BJ (cell line): ENCODE measurements around the gene TEX11. TPM values are rescaled to one million over a fixed set of nuclear protein-coding genes. Genes with fewer than 3 reads are reported as not detected.
"Not testable (repeated sequence)": the region's sequence is repeated elsewhere in the genome, so short reads cannot be mapped to it uniquely, and the experiment has no call there.

Source experiments
- CTCF ChIA-PET: fragments of 350-600 bp; formaldehyde crosslinking; extraction: SDS; loops from one replicate; lab custom pipeline; 2021; ENCODE audit warnings: antibody characterized with exemption, inconsistent platforms; lab: Yijun Ruan, JAX
- POLR2A ChIA-PET: fragments of 300-600 bp; sonication (Branson Sonifier 250); formaldehyde crosslinking; extraction: SDS; loops from one replicate; lab custom pipeline; 2021; ENCODE audit warnings: antibody characterized with exemption; lab: Charles Lee
- DNase-seq: peaks from one replicate; pipeline ENCODE4 v3.0.0-alpha.2; 2011; ENCODE audit warnings: low read depth
- H3K27me3 ChIP-seq: 2 replicates; pipeline ENCODE4 v1.6.0; 2011; ENCODE audit warnings: low read length; ENCODE audit not compliant: control insufficient read depth, insufficient read depth
- H3K36me3 ChIP-seq: 2 replicates; pipeline ENCODE4 v1.5.1; 2011; ENCODE audit warnings: low read length; ENCODE audit not compliant: control insufficient read depth, insufficient read depth
- H3K4me3 ChIP-seq: 2 replicates; pipeline ENCODE4 v1.5.1; 2011; ENCODE audit warnings: low read depth, mild to moderate bottlenecking, control low read depth, low read length
- CTCF ChIP-seq: IDR thresholded peaks from 2 replicates; pipeline ENCODE4 v1.5.1; 2011; ENCODE audit warnings: low read depth, mild to moderate bottlenecking, control low read depth, inconsistent platforms, low read length, moderate library complexity; ENCODE audit not compliant: insufficient read depth
- polyA plus RNA-seq: library from polyadenylated mRNA; depleted of rRNA; stranded (reverse); fragments of >200 nt; gene quantifications from 2 replicates; pipeline ENCODE4 v1.2.3, GENCODE V29; 2011

The TEX11 gene
- polyA plus RNA-seq, 1 experiment = not detected

GRCh38 chrX:70916754-70917153 is 8.2 kb upstream of the TEX11 start:
- H3K27me3 ChIP-seq = no peaks in the 10 kb centered on the region
- no peaks in the 10 kb centered on the region for H3K36me3 ChIP-seq
- CTCF ChIA-PET = no interaction called here
- POLR2A ChIA-PET = no interaction called here
- H3K4me3 ChIP-seq = no peak overlapping the region
- TF ChIP-seq CTCF = no peak
- DNase-seq = no peak

GRCh38 chrX:70907900-70908299 is 611 bp downstream of the TEX11 start:
- CTCF ChIA-PET = no interaction called here

GRCh38 chrX:70901465-70901864 is 7.0 kb downstream of the TEX11 start:
- no peaks in the 10 kb centered on the region for H3K27me3 ChIP-seq
- no peak overlapping the region for H3K4me3 ChIP-seq
- ChIA-PET CTCF (no interaction called here), POLR2A (no interaction called here)
- no peaks in the 10 kb centered on the region for H3K36me3 ChIP-seq
- no peak for DNase-seq
- no peak for TF ChIP-seq CTCF

More at GRCh38 chrX:70907900-70908299, 611 bp downstream of the TEX11 start:
- no peaks in the 10 kb centered on the region for H3K27me3 ChIP-seq
- POLR2A ChIA-PET = no interaction called here
- DNase-seq = no peak
- H3K36me3 ChIP-seq = no peaks in the 10 kb centered on the region
- H3K4me3 ChIP-seq = no peak overlapping the region
- TF ChIP-seq CTCF = no peak

GRCh38 chrX:70890441-70890840 is 18.1 kb downstream of the TEX11 start:
- POLR2A ChIA-PET, H3K4me3 ChIP-seq, H3K36me3 ChIP-seq, H3K27me3 ChIP-seq, CTCF ChIA-PET, DNase-seq: not testable (repeated sequence)

GRCh38 chrX:70878902-70879301 is 29.6 kb downstream of the TEX11 start:
- ChIA-PET CTCF (no interaction called here), POLR2A (no interaction called here)
- H3K36me3 ChIP-seq = no peaks in the 10 kb centered on the region
- H3K27me3 ChIP-seq = no peaks in the 10 kb centered on the region
- H3K4me3 ChIP-seq = no peak overlapping the region
- no peak for DNase-seq
- no peak for TF ChIP-seq CTCF

GRCh38 chrX:70852294-70852693 is 56.2 kb downstream of the TEX11 start:
- ChIA-PET POLR2A (no interaction called here), CTCF (no interaction called here)
- no peak for TF ChIP-seq CTCF
- no peak for DNase-seq
- Histone ChIP-seq H3K27me3 (no peaks in the 10 kb centered on the region), H3K4me3 (no peak overlapping the region), H3K36me3 (no peaks in the 10 kb centered on the region)

- H3K4me3 ChIP-seq, POLR2A ChIA-PET, H3K27me3 ChIP-seq, CTCF ChIA-PET, DNase-seq, H3K36me3 ChIP-seq: not testable (repeated sequence)
These were observed 64.4 kb downstream of the TEX11 start for GRCh38 chrX:70844081-70844480.

GRCh38 chrX:70843620-70844019 is 64.9 kb downstream of the TEX11 start:
- H3K4me3 ChIP-seq, POLR2A ChIA-PET, DNase-seq, H3K36me3 ChIP-seq, CTCF ChIA-PET, H3K27me3 ChIP-seq: not testable (repeated sequence)
